HG02623 (cell line): ENCODE measurements around the gene CAPN15.
"Not testable (repeated sequence)": the region's sequence is repeated elsewhere in the genome, so short reads cannot be mapped to it uniquely, and the experiment has no call there.

Source experiments
- ATAC-seq: cut with Tn5 transposase; IDR thresholded peaks from one replicate; pipeline ENCODE4 v1.9.1; 2021; ENCODE audit warnings: moderate library complexity; ENCODE audit not compliant: unreplicated experiment

CAPN15 gene

DNA sequence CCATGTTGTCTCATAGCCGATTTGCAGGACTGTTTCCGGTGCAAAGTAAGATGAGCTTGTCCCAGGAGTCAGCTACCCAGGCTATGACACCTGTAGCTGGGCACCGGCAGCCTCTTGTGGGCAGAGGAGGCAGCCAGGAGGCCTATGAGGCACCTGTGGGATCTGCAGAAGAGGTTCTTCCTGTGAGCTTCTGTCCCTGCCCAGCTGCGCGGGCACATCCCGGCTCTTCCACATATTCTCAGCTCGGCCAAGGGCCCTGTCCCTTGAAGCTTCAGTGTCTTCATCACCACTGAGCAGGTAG is 21.3 kb upstream of the CAPN15 start:
- ATAC-seq = no peak

DNA sequence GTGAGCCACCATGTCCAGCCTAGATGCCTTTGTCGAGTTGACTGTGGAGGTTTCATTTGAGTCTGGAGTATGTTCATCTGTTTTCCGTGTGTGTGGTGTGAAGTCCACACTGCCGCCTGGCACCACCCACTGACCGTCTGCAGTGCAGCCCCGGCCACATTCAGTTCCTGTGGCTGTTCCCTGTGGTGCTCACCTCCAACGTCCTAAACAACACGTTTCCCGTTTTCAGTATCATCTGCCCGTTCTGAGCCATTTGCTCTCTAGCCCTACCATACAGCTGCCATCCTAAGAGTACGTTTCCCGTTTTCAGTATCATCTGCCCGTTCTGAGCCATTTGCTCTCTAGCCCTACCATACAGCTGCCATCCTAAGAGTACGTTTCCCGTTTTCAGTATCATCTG is 20.0 kb upstream of the CAPN15 start:
- not testable (repeated sequence) for ATAC-seq

DNA sequence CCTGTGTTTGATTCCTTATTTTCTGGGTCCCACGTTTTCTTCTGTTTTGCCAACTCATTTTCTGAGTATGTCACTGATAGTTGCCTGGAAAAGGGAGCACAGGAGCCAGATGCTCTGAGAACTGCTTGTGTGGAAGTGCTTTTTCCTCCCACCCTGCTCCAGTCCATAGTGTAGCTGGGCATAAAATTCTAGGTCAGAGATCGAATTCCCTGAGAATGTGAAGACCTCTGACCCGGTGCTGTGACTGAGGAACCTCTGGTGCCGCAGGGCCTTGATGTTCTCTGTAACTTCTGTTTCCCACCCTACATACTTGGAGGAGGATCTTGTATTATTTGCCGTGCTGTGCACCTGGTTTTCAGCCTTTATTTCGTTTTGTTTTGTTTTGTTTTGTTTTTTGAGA is 19.5 kb upstream of the CAPN15 start:
- ATAC-seq = no peak

DNA sequence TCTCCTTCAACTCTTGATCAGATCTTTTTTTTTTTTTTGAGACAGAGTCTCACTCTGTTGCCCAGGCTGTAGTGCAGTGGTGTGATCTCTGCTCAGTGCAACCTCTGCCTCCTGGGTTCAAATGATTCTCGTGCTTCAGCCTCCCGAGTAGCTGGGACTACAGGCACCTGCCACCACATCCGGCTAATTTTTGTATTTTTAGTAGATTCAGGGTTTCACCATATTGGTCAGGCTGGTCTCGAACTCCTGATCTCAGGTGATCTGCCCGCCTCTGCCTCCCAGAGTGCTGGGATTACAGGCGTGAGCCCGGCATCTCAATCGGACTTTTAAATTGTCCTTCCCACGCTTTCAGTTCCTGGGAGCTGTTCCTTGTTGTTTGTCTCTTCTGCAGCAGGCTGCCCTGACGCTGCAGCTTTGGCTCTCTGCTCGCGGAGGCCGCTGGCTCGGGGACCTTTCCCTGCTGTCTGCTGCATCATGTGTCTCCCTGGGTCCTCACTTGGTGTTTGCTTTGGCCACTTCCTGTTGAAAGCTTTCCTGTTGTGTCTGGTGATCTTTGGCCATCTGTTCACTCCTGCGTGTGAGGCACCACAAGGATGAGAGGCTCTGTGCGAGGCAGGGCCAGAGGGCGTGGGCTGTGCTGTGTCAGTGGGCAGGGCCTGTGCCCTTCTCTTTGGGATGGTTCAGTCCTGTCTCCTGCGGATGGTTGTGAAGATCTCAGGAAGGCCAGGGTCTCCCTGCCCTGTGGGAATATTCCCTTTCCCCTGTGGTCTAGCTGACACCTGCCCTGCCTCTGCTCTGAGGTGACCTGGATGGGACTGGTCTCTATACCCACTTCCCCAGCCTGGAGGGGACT is 18.4 kb upstream of the CAPN15 start:
- ATAC-seq = no peak

DNA sequence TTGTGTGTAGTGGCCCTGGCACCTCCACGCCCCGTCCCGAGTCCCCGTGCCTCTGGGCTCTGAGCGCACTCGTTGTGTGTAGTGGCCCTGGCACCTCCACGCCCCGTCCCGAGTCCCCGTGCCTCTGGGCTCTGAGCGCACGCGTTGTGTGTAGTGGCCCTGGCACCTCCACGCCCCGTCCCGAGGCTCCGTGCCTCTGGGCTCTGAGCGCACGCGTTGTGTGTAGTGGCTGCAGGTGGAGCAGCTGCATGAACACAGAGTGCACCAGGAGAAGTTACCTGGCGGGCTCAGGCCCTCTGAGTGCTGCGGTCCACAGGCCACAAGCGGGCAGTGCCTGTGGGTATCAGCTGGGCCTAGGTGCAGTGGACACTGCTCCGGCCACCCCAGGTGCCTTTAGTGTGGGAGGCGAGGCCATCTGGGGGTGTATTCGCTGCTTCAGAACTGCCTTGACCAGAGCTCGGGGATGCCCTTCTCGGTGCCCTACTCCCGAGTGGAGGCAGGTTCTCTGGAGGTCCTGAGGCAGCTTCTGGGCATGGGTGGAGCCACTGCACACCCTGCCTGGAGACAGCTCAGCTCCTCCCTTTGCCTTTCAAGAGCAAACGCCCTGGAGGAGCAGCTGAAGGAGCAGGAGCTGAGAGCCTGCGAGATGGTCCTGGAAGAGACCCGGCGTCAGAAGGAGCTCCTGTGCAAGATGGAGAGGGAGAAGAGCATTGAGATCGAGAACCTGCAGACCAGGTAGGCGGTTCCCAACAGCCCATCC is 17.3 kb upstream of the CAPN15 start:
- no peak for ATAC-seq

DNA sequence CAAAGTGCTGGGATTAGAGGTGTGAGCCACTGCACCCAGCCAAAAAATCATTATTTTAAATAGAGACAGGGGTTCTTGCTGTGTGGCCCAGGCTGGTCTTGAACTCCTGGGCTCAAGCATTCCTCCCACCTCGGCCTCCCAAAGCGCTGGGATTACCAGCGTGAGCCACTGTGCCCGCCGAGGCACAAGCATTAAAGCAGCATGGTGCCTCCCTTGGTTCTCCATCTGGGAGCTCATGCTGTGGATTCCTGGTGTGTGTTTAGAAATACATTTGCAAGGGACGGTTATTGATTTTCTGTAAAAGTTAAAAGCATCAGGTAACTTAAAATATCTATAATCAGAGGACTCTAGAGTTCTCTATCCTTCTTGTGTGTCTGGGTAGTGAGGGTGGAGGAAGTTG is 14.7 kb upstream of the CAPN15 start:
- no peak for ATAC-seq

DNA sequence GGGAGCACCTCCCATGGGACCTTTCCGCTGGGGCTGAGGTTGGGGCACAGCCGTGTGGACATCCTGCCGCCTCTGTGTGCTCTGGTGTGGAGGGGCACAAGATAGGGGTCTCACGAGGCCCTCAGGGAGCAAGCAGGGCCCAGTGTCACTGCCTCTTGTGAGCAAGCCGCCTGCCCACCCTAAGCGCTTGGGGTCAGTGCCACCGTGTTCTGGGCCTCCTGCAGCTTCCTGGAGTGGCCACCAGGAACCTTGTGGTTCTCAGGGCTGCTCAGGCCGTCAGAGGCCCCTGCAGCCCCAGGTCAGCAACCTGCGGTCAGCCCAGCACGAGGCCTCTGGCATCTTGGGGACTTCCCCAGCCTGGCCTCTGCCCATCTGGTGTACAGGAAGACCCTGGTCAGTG is 13.6 kb upstream of the CAPN15 start:
- ATAC-seq = no peak

DNA sequence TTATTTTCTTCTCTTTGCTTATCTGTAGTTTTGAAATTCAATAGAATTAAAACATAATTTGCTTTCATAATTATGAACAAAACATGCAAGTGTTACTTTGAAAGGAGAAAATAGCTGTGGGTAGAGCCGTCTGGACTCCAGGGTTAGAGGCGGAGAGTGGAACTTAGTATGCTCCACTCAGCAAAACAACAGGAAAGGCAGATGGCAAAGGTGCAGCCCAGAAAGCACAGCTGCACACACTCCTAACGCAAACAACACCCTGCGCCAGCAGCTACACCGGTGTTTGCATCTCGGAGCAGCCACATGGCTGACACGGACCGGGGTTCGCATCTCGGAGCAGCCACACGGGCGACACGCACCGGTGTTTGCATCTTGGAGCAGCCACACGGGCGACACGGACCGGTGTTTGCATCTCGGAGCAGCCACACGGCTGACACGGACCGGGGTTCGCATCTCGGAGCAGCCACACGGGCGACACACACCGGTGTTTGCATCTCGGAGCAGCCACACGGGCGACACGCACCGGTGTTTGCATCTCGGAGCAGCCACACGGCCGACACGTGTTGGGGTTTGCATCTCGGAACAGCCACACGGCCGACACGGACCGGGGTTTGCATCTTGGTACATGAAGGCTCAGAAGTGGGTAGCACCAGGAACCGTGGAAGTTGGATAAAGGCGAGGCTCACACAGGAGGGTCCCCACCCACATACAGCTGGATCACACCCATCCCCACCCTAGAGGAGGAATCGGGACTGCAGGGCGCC is 12.2 kb upstream of the CAPN15 start:
- no peak for ATAC-seq

DNA sequence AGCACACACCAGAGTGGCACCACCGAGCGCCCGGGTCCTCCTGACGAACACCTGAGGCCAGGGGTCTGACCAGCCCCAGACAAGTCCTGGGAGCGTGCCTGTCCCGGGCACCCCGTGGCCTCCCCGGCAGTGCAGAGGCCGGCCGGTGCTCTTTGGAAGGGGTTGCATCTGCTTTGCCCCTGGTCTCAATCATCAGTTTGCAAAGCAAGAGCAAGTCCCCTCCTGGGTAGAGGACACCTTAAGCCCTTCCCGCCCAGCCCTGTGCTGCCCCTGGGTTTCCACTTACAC is 11.6 kb upstream of the CAPN15 start:
- ATAC-seq = no peak

DNA sequence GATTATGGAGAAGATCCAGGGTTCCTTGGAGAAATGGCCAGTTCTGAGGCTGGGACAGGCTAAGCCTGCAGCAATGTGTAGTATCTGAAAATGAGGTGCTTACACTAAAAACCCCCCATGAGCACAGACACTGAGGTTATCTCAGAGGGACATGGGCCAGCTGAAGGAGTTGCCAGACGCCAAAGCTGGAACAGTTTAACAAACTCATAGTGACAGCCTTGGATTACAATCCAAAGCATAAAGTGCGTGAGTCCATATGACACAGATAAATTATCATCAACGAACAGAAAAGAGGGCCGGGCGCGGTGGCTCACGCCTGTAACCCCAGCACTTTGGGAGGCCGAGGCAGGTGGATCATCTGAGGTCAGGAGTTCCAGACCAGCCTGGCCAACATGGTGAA is 11.2 kb upstream of the CAPN15 start:
- ATAC-seq = no peak

DNA sequence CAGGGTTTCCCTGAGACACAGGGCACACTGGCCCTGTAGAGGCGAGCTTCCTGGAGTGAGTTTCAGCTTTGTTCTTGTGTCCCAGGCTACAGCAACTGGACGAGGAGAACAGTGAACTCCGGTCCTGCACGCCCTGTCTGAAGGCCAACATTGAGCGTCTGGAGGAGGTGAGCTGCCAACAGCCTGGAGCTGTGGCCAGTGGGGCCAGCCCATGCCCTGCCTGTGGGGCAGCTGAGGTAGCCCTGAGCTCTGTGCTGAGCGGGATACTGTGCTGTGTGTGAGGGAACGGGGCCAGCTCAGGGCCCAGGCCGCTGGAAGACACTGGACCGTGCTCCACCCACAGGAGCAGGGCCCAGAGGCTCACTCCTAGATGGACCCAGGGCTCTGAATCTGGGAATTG is 8.7 kb upstream of the CAPN15 start:
- no peak for ATAC-seq

DNA sequence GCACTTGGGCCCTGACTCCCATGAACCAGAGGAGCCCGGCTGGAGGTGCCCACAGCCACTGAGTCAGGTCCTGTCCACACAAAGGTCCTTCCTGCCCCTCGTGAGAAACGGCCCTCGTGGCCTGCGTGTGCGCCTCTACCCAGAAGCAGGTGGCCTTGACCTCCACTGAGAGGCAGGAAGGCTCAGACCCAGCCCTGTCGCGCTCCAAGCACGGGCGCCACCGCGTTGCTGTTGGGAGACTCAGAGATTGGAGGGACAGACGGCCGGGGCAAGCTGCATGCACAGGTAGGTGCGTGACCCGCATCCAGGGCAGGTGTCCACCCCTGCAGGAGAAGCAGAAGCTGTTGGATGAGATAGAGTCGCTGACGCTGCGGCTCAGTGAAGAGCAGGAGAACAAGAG is 8.1 kb upstream of the CAPN15 start:
- ATAC-seq = no peak

DNA sequence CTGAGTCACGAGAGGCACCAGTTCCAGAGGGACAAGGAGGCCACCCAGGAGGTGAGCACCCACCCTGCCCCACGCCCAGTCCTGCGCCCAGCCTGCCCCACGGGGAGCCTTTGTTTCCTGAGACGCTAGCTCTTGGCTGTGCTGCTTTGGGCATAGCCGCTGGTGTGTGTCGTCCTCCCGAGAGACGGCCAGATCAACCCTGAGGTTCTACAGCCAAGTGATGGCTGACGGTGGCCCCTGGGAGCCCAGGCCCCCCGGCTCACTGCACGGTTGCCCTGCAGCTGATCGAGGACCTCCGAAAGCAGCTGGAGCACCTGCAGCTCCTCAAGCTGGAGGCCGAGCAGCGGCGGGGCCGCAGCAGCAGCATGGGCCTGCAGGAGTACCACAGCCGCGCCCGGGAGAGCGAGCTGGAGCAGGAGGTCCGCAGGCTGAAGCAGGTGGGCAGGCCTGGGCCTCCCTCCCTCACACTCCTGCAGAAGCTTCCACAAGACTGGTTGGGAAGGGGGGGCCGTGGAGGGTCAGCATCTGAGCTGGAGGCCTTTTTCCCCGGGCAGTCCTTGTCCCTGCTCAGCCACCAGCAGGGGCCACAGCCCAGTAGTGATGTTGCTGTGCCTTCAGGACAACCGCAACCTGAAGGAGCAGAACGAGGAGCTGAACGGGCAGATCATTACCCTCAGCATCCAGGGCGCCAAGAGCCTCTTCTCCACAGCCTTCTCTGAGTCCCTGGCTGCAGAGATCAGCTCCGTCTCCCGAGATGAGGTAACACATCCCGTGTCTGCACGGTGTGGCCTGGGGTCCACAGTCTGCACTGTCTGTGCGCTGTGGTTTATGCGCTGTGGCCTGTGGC is 7.4 kb upstream of the CAPN15 start:
- no peak for ATAC-seq

DNA sequence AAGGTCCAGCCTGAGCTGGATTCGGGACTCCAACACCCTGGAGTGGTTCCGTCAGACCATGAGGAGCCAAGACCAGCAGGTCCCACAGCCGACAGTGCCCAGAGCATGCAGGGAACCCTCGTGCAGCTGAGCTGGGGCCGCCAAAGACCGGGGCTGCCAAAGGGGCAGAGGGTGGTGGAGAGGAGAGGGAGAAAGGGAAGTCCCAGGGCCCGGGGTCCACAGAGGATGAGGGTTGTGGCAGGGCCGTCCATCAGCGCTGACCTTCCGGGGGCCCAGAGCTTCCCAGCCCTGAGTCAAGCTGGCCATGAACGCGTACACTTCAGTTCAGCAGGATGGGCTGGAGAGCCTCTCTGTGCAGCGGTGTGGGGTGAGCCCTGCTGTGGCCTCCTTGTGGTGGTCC is 6.7 kb upstream of the CAPN15 start:
- no peak for ATAC-seq

DNA sequence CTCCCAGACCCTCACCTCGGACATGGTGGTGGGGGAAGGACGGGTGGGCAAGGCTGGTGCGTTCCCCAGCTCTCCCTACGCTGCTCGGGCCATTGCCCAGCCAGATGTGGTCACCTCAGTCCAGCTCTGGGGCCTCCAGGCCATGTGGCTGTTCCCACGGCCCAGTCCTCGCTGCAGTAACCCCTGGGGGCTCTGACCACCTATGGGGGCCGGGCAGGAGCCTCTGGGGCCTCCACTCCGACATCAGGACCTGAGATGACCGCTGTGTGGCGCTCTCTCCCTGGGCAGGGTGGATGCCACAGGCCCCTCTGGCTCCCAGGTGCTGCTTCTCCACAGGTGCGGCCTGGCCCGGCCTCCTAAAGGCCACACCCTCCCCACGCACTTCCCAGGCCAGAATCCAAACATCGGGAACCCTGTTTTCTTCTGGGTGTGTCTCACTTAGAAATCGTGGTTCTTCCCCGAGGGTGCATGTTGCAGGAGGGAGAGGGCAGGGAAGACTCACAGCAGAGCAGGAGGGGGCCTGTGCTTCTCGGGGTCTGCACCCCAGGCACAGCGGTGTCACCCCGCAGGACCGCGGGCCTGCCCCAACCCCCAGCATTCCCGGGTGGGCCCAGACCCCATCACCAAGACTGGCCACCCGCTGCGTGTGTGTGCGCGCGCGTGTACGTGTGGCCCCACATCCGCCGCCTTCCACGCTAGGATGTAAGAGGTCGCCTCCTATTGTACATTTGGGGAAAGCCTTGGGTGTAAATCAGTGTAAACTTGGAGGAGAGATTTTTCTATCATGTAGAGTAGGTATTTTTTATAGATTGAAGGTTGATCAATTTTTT is 5.9 kb upstream of the CAPN15 start:
- ATAC-seq = no peak

DNA sequence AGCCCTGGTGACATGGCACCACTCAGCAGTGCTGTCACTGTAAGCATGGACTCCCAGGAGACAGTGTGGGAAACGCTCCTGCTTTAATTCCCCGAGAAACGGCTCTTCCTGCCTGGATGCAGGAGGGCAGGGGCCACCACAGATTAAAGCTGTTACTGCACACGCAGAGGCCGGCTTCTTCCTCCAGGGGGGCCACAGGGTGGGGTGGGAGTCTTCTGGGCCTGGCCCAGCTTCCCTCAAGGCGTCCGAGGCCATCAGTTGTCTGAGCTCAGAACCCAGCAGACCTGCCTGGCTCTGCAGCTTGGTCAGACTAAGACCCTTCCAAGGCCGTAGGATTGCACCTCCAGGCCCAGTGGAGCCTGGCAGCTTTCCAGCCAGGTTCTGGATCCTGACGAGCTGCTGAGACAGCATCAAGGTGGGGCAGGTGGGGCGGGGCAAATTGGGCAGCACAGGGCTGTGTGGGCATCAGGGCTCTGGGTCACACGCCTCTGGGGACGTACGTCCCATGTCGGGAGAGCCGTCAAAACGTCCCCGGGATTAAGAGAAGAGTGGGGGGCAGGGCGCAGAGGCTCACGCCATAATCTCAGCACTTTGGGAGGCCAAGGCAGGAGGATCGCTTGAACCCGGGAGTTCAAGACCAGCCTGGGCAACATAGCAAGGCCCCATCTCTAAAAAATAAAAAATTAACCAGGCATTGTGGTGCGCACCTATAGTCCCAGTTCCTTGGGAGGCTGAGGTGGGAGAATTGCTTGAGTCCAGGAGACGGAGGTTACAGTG is 5.0 kb upstream of the CAPN15 start:
- no peak for ATAC-seq

DNA sequence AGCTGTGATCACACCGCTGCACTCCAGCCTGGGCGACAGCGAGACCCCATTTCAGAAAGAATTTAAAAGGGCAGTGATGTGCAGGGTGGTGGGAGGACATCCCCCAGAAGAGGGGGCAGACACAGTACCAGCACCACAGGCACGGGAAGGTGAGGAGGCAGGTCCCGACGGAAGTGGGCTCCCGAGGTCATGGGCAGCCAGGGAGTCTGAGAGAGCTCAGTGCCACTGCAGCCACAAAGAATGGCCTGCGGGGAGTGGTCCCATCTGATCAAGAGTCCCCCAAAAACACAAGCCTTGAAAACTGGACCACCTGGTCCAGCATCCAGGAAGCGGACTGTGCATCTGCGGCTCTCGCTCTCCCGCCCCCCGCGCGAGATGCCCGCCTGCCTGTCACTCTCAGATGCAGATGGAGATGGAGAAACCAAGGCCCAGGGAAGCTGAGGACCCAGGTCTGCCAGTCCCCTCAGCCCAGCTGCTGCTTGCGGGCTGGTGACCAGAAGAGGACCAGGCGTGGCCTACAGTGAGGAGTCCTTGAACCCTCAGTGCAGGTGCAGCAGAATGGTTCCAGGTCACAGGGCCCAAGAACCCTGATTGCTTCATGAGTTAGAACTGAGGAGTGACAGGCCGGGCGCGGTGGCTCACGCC is 4.3 kb upstream of the CAPN15 start:
- ATAC-seq = no peak

DNA sequence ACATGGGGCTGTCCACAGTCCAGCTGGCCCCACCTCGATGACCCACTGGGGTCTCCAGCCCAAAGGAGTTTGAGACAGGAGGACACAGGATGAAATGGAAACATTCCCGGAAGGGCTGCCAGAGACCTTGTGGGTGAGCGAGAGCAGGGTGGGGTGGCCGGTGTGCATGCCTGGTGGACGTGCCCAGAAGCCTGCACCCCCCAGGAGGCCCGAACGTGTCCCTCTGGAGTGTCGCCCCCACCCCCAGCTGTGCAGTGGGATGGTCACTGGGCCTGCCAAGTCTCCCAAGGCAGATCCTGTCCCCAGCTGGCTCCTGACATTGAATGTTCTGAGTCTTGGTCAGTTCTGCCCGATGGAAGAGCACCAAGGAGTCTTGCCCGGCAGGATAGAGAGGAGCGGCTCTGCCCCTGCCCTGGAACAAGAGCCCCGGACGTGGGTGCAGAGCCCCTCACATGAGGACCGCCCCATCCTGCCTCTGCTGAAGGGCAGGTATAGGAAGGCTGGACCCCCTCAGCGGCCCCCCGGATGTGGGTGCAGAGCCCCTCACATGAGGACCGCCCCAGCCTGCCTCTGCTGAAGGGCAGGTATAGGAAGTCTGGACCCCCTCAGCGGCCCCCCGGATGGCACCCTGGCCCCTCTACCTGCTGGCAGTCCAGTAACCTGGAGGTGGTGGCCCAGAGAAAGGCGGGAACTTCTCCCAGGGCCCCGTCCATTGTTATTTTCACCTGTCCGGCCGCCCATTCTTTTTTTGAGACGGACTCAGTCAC is 3.1 kb upstream of the CAPN15 start:
- ATAC-seq = no peak
